ENCODE measurements around the gene GALNTL6. TPM values are rescaled to one million over a fixed set of nuclear protein-coding genes. Genes with fewer than 3 reads are reported as not detected.
A peak's percentile ranks its signal among the peaks of the same experiment; 100 is the strongest.

GALNTL6 gene
- total RNA-seq, 1 experiment from 2014 or later, result not detected

DNA sequence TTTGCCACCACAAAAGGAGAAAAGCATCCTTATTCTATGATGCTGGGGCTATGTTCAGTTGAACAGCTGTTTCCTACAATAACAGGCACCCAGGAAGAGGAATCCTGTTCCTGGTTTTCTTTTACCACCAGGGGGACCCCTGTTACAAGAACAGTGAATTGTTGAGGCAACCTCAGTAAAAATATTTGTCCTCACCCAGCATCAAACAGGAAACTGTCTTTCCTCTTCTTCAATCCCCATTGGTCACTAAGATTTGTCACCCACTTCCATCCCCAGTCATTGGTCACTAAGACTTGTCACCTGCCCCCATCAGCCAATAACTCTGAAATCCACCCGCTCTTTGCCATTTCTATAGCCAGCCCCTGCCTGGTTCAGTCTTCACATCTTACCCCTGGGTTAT lies 1211.9 kb downstream of the GALNTL6 start:
- ATAC-seq, result peak; percentile 90
- Histone ChIP-seq H3K27me3 (ENCODE audit: insufficient read depth, low read length) (no peaks in the 10 kb centered on the region), H3K4me1 (ENCODE audit: control insufficient read depth in 1 of 2, insufficient read depth in 2 of 2, low read length in 2 of 2) (no peaks in the 10 kb centered on the region), H3K9me3 (ENCODE audit: control insufficient read depth in 1 of 2, insufficient read depth in 1 of 2, low read depth in 1 of 2, low read length in 2 of 2) (no peaks in the 10 kb centered on the region), H3K79me2 (ENCODE audit: insufficient read depth, low read length) (no peaks in the 10 kb centered on the region), H3K4me3 (replicated peaks in 1 of 2; ENCODE audit: low read depth in 1 of 2, low read length in 2 of 2) (no peak overlapping the region), H3K4me2 (ENCODE audit: low read length) (no peak overlapping the region), H3K27ac (ENCODE audit: low read depth, low read length) (no peak overlapping the region), H3K36me3 (ENCODE audit: control insufficient read depth in 1 of 2, insufficient read depth in 2 of 2, low read length in 2 of 2) (no peaks in the 10 kb centered on the region), H4K20me1 (ENCODE audit: insufficient read depth) (no peaks in the 10 kb centered on the region), H3K9me2 (ENCODE audit: insufficient read depth) (no peaks in the 10 kb centered on the region), H2AFZ (ENCODE audit: low read depth, low read length, poor library complexity, severe bottlenecking) (peak overlapping the region; percentile 3), H3K9ac (ENCODE audit: low read length) (no peak overlapping the region)
- ChIA-PET CTCF (interaction anchor here (0.6 to 3.2 kb wide), 10 partner anchors 12 to 277 kb away, joined by 3 to 58 read pairs (median 4); no protein-coding TSS in a partner anchor), POLR2A (interaction anchor here (0.8 kb wide), 1 partner anchor 232 kb away, joined by 3 read pairs; no protein-coding TSS in a partner anchor), RAD21 (ENCODE audit: low non-redundant PET in 1 of 2, low total read pairs in 2 of 2, uncharacterized antibody in 2 of 2, unreplicated experiment in 2 of 2) (interaction anchor here (0.8 to 1.5 kb wide), 6 partner anchors 12 to 277 kb away, joined by 3 to 9 read pairs (median 4); no protein-coding TSS in a partner anchor)
- no TSS peak for BruUV-seq (replicated peaks)
- TF ChIP-seq TCF7L2 (IDR thresholded peaks at IDR 0.05; ENCODE audit: borderline replicate concordance, extremely low read depth, insufficient read depth, insufficient read length) (no peak), POLR2AphosphoS5 (IDR thresholded peaks at IDR 0.05; ENCODE audit: low read depth, low read length) (no peak), EGR1 (IDR thresholded peaks at IDR 0.05; ENCODE audit: low read depth) (no peak), EZH2phosphoT487 (IDR thresholded peaks at IDR 0.05; ENCODE audit: borderline replicate concordance) (no peak), ELF1 (IDR thresholded peaks at IDR 0.05; ENCODE audit: borderline replicate concordance, low read depth) (peak; percentile 49), SRF (IDR thresholded peaks at IDR 0.05; ENCODE audit: low read depth) (no peak), JUND (IDR thresholded peaks at IDR 0.05) (no peak), EZH2 (IDR thresholded peaks at IDR 0.05) (no peak), RAD21 (IDR thresholded peaks at IDR 0.05; ENCODE audit: low read depth) (peak; percentile 95), ZFX (IDR thresholded peaks at IDR 0.05) (no peak), SP1 (IDR thresholded peaks at IDR 0.05; ENCODE audit: low read depth) (no peak), YY1 (IDR thresholded peaks at IDR 0.05; ENCODE audit: extremely low read depth, insufficient replicate concordance, low read depth, low read length) (no peak), FOSL1 (IDR thresholded peaks at IDR 0.05; ENCODE audit: low read depth) (no peak), CBX3 (IDR thresholded peaks at IDR 0.05; ENCODE audit: low read depth) (peak; percentile 58; the same call in 1 of the 2 replicates), CEBPB (IDR thresholded peaks at IDR 0.05; ENCODE audit: low read depth) (no peak)
- TF ChIP-seq, protein P1, sequence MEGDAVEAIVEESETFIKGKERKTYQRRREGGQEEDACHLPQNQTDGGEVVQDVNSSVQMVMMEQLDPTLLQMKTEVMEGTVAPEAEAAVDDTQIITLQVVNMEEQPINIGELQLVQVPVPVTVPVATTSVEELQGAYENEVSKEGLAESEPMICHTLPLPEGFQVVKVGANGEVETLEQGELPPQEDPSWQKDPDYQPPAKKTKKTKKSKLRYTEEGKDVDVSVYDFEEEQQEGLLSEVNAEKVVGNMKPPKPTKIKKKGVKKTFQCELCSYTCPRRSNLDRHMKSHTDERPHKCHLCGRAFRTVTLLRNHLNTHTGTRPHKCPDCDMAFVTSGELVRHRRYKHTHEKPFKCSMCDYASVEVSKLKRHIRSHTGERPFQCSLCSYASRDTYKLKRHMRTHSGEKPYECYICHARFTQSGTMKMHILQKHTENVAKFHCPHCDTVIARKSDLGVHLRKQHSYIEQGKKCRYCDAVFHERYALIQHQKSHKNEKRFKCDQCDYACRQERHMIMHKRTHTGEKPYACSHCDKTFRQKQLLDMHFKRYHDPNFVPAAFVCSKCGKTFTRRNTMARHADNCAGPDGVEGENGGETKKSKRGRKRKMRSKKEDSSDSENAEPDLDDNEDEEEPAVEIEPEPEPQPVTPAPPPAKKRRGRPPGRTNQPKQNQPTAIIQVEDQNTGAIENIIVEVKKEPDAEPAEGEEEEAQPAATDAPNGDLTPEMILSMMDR (IDR thresholded peaks at IDR 0.05 in 2 of 3, conservative IDR thresholded peaks at IDR 0.05 in 1 of 3; ENCODE audit: borderline replicate concordance in 1 of 3, insufficient read depth in 1 of 3, low read depth in 2 of 3, low read length in 2 of 3), result peak; percentile 70 to 89 (median 83)
- TF ChIP-seq, protein P2, sequence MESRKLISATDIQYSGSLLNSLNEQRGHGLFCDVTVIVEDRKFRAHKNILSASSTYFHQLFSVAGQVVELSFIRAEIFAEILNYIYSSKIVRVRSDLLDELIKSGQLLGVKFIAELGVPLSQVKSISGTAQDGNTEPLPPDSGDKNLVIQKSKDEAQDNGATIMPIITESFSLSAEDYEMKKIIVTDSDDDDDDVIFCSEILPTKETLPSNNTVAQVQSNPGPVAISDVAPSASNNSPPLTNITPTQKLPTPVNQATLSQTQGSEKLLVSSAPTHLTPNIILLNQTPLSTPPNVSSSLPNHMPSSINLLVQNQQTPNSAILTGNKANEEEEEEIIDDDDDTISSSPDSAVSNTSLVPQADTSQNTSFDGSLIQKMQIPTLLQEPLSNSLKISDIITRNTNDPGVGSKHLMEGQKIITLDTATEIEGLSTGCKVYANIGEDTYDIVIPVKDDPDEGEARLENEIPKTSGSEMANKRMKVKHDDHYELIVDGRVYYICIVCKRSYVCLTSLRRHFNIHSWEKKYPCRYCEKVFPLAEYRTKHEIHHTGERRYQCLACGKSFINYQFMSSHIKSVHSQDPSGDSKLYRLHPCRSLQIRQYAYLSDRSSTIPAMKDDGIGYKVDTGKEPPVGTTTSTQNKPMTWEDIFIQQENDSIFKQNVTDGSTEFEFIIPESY (IDR thresholded peaks at IDR 0.05; ENCODE audit: extremely low read depth, insufficient replicate concordance, low read length), result no peak
- TF ChIP-seq, protein P3, sequence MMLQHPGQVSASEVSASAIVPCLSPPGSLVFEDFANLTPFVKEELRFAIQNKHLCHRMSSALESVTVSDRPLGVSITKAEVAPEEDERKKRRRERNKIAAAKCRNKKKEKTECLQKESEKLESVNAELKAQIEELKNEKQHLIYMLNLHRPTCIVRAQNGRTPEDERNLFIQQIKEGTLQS (IDR thresholded peaks at IDR 0.05), result no peak
- DNase-seq (ENCODE audit: low read depth, low spot score), result peak; percentile 76
- intact Hi-C loops (cut with micrococcal nuclease), result loop anchor here (1.0 to 5.0 kb wide), 4 partner anchors 146 to 392 kb away; no protein-coding TSS in a partner anchor
